NCI-H748 (cell line): Measurements from ENCODE around the gene MYO1C.
"Not testable (repeated sequence)": the region's sequence is repeated elsewhere in the genome, so short reads cannot be mapped to it uniquely, and the experiment has no call there.

ENCODE experiments used
- DNase-seq: peaks from one replicate; lab custom pipeline; 2025; ENCODE audit not compliant: unreplicated experiment; lab: John Stamatoyannopoulos, UW

MYO1C gene

GRCh38 chr17:1508709-1509108, 16.2 kb upstream of the MYO1C start:
- DNase-seq = not testable (repeated sequence)

GRCh38 chr17:1506649-1507267, 14.3 kb upstream of the MYO1C start:
- DNase-seq = no peak

- DNase-seq = no peak
Observed at GRCh38 chr17:1505586-1505985, 13.1 kb upstream of the MYO1C start.

- DNase-seq = no peak
Observed at GRCh38 chr17:1504866-1505265, 12.4 kb upstream of the MYO1C start.

GRCh38 chr17:1503699-1504098, 11.2 kb upstream of the MYO1C start:
- DNase-seq = no peak

GRCh38 chr17:1498869-1499268, 6.4 kb upstream of the MYO1C start:
- no peak for DNase-seq

- no peak for DNase-seq
Observed at GRCh38 chr17:1498233-1498632, 5.7 kb upstream of the MYO1C start.

GRCh38 chr17:1497831-1498230, 5.3 kb upstream of the MYO1C start:
- no peak for DNase-seq

- DNase-seq = no peak
Observed at GRCh38 chr17:1496869-1497268, 4.4 kb upstream of the MYO1C start.

- DNase-seq = no peak
Observed at GRCh38 chr17:1495265-1495989, 2.9 kb upstream of the MYO1C start.

- no peak for DNase-seq
Observed at GRCh38 chr17:1494736-1495253, 2.3 kb upstream of the MYO1C start.

GRCh38 chr17:1494203-1494602, 1.7 kb upstream of the MYO1C start:
- no peak for DNase-seq

- no peak for DNase-seq
Observed at GRCh38 chr17:1493291-1493980, 950 bp upstream of the MYO1C start.

GRCh38 chr17:1491443-1492248, 840 bp downstream of the MYO1C start:
- DNase-seq = peak; percentile 56

GRCh38 chr17:1490643-1491442, 1.6 kb downstream of the MYO1C start:
- peak; percentile 69 for DNase-seq

GRCh38 chr17:1488826-1489270, 3.6 kb downstream of the MYO1C start:
- no peak for DNase-seq

- peak; percentile 83 for DNase-seq
Observed at GRCh38 chr17:1487939-1488825, 4.3 kb downstream of the MYO1C start.

- peak; percentile 82 for DNase-seq
Observed at GRCh38 chr17:1486802-1487695, 5.4 kb downstream of the MYO1C start.
